IMR-90 (cell line): ENCODE results near the gene LARP4B.

ENCODE experiments used
- CTCF ChIP-seq: conservative IDR thresholded peaks from 2 replicates; pipeline ENCODE4 v1.5.1; 2012; ENCODE audit warnings: mild to moderate bottlenecking, low read depth, low read length, improper control_type of control experiment
- USF2 ChIP-seq: fragments of 150-350 bp; IDR thresholded peaks from 2 replicates; pipeline ENCODE4 v1.6.1; 2017; ENCODE audit warnings: mild to moderate bottlenecking, antibody characterized with exemption, low read length, low read depth

- TF ChIP-seq CTCF (no peak), USF2 (no peak)
Measured at GRCh38 chr10:867807-868206, 63.7 kb downstream of the LARP4B start.
